Thoracic aorta (tissue), 2 donors: ENCODE results near the gene STUB1. TPM values are rescaled to one million over a fixed set of nuclear protein-coding genes. Genes with fewer than 3 reads are reported as not detected.
A peak's percentile ranks its signal among the peaks of the same experiment; 100 is the strongest.

Source experiments
- ATAC-seq: fragments of 150-250 bp; one replicate; pipeline ENCODE4 v1.8.0; 2017; ENCODE audit warnings: low read depth; ENCODE audit not compliant: insufficient number of reproducible peaks, low FRiP score
- DNase-seq: peaks from one replicate; pipeline ENCODE4 v3.0.0-alpha.2; 2020; ENCODE audit warnings: low spot score
- H3K27ac ChIP-seq, 2 donors: fragments of 200-600 bp; sonication (generic); 1 replicate in 1 of 2; 2 replicates in 1 of 2; pipeline ENCODE4 v1.5.1; 2016; ENCODE audit warnings: mild to moderate bottlenecking in 2 of 2, moderate library complexity in 2 of 2
- H3K27me3 ChIP-seq: fragments of 200-600 bp; sonication (generic); replicated peaks from 2 replicates; pipeline ENCODE4 v1.6.0; 2016; ENCODE audit warnings: mild to moderate bottlenecking; ENCODE audit not compliant: insufficient read depth
- H3K36me3 ChIP-seq: fragments of 200-600 bp; sonication (generic); one replicate; pipeline ENCODE4 v1.5.1; 2016
- H3K4me1 ChIP-seq, 2 donors: fragments of 200-600 bp; sonication (generic); 1 replicate in 1 of 2; 2 replicates in 1 of 2; pipeline versions ENCODE4 v1.5.1 to v1.6.0; 2016; ENCODE audit warnings: low read depth in 2 of 2, mild to moderate bottlenecking in 1 of 2; ENCODE audit not compliant: control insufficient read depth in 1 of 2
- H3K4me3 ChIP-seq: fragments of 200-600 bp; sonication (generic); 2 replicates; pipeline ENCODE4 v1.5.1; 2016; ENCODE audit warnings: mild to moderate bottlenecking
- H3K9me3 ChIP-seq: fragments of 200-600 bp; sonication (generic); 2 replicates; pipeline ENCODE4 v1.5.1; 2016
- total RNA-seq, 2 donors: library from RNA; depleted of rRNA; stranded (reverse); fragments of >200 nt; gene quantifications; one replicate each; pipeline versions ENCODE4 v1.1.0 to v1.2.3, GENCODE V29; 2016
- TF ChIP-seq, protein P1 (sequence below): fragments of 200-600 bp; sonication (generic); IDR thresholded peaks from one replicate; pipeline ENCODE4 v1.5.1; 2019; ENCODE audit warnings: antibody characterized with exemption

STUB1 gene
- total RNA-seq, 2 donors from 2014 or later: 103 to 145 TPM

DNA sequence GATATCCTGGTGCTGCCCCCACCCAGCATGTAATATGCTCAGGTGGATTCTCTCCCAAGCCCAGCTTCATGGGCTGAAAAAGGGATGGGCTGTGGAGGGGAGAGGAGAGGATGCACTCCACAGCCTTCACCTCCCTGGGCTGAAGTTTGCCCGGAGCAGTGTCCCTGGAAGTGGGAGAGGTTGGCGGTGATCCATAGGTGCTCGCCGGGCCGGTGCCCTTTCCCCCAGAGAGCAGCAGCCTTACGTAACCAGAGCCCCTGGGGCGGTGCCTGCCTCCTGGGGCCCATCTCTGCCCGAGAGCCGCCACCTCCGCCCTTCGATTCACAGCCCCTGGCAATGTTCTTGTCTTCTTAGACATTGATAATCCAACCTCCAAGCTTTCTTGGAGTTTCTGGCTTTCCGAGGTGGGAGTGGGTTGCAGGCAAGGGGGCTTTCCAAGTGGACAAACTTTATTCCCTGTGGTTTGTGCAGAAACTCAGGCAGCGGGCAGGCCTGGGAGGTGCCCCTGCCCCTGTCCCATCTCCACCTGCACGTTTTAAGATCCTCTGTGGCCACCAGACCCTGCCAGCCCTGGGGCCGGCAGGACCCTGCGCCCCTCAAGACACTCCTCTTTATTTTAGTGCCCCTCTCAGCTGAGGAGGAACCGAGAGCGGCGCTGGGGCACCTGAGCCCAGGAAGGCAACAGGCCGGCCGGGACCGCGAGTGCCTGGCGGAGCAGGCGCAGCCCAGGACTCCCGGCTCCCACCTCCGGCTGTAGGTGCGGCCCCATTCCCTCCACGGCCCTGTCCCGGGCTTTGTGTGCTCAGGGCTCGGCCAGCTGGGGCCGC lies 34.1 kb upstream of the STUB1 start:
- Histone ChIP-seq H3K27ac (no peak overlapping the region), H3K4me1 (peaks cover 25 to 40% of the 10 kb centered on the region in 2 donors), H3K4me3 (no peak overlapping the region), H3K9me3 (no peaks in the 10 kb centered on the region), H3K36me3 (no peaks in the 10 kb centered on the region), H3K27me3 (no peaks in the 10 kb centered on the region)
- DNase-seq: no peak
- TF ChIP-seq, protein P1, sequence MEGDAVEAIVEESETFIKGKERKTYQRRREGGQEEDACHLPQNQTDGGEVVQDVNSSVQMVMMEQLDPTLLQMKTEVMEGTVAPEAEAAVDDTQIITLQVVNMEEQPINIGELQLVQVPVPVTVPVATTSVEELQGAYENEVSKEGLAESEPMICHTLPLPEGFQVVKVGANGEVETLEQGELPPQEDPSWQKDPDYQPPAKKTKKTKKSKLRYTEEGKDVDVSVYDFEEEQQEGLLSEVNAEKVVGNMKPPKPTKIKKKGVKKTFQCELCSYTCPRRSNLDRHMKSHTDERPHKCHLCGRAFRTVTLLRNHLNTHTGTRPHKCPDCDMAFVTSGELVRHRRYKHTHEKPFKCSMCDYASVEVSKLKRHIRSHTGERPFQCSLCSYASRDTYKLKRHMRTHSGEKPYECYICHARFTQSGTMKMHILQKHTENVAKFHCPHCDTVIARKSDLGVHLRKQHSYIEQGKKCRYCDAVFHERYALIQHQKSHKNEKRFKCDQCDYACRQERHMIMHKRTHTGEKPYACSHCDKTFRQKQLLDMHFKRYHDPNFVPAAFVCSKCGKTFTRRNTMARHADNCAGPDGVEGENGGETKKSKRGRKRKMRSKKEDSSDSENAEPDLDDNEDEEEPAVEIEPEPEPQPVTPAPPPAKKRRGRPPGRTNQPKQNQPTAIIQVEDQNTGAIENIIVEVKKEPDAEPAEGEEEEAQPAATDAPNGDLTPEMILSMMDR: no peak
- no peak for ATAC-seq

DNA sequence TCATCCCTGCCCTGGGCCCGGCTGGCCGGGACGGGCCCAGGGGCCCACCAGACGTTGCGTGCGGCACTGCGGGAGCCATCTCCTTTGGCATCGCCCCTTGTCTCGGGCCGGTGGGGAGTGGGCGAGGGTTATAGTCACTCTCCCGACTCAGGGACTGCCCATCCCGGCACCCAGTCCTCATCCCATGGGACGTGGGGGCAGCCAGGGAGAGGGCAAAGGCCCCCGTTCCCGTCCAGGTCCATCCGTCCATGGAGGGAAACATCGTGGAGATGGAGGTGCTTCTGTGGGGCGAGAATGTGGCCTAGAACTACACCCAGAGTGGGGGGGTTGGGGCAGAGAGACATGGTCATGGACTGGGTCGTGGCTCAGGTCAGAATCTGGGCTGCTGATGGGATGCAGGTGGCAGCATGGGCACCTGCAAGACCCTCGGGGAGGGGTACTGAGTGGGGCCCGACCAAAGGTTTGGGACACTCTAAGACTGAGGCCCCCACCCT lies 33.5 kb upstream of the STUB1 start:
- TF ChIP-seq, protein P1: no peak
- Histone ChIP-seq H3K27ac (no peak overlapping the region), H3K4me1 (peaks cover 25 to 38% of the 10 kb centered on the region in 2 donors)

GRCh38 chr16:647173-647902 lies 32.9 kb upstream of the STUB1 start:
- DNase-seq (no peak), ATAC-seq (no peak)
- no peak overlapping the region for H3K4me3 ChIP-seq
- no peaks in the 10 kb centered on the region for H3K36me3 ChIP-seq
- no peak overlapping the region for H3K27ac ChIP-seq
- H3K4me1 ChIP-seq: peaks cover 24 to 37% of the 10 kb centered on the region in 2 donors
- H3K9me3 ChIP-seq: no peaks in the 10 kb centered on the region
- H3K27me3 ChIP-seq: no peaks in the 10 kb centered on the region
- TF ChIP-seq, protein P1: no peak

More for the DNA sequence above, 33.5 kb upstream of the STUB1 start:
- no peak for DNase-seq
- Histone ChIP-seq H3K27me3 (no peaks in the 10 kb centered on the region), H3K4me3 (no peak overlapping the region), H3K36me3 (no peaks in the 10 kb centered on the region), H3K9me3 (no peaks in the 10 kb centered on the region)
- ATAC-seq: no peak

DNA sequence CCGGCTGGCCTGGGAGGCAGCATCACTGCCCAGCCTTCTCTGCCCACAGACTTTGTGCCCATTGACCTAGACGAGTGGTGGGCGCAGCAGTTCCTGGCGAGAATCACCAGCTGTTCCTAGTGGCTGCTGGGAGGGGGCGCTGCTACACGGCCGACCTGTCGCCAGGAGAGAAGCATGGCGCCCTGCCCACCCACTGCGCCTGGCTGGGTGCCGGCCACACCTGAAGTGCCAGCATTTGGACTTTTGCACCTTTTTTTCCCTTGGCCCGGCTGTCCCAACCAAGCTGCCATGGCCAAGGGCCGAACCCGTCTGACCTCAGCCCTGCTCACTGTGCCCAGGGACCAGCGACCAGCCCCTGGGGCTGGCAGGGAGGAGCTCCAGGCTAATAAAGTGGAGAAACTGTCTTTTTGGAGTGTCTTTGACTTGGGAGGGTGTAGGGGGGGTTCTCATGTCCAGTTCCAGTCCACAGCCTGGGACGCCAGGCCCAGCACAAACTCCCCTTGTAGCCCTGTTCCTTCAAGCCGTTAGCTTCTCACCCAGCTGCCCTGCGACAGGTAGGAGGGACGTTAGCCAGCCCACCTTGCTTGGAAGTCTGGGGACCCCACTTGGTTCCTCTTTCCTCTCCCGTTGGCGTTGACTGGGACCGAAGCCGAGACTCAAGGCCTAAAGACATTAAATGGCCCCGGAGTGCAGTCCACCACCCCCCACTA lies 32.0 kb upstream of the STUB1 start:
- H3K27ac ChIP-seq: peak overlapping the region; percentile 71 to 81
- no peaks in the 10 kb centered on the region for H3K9me3 ChIP-seq
- TF ChIP-seq, protein P1: no peak
- H3K4me1 ChIP-seq: peaks cover 15 to 28% of the 10 kb centered on the region in 2 donors
- DNase-seq (no peak), ATAC-seq (no peak)
- no peaks in the 10 kb centered on the region for H3K27me3 ChIP-seq
- H3K36me3 ChIP-seq: no peaks in the 10 kb centered on the region
- H3K4me3 ChIP-seq: peak overlapping the region; percentile 79
